Non-pigmented ciliary epithelial cell (primary cell): ENCODE data around the gene SELENOT.
A peak's percentile ranks its signal among the peaks of the same experiment; 100 is the strongest.
"Not testable (repeated sequence)": the region's sequence is repeated elsewhere in the genome, so short reads cannot be mapped to it uniquely, and the experiment has no call there.

Source experiments
- DNase-seq: peaks from one replicate; pipeline ENCODE4 v3.0.0-alpha.2; 2010; ENCODE audit warnings: low read depth

Gene SELENOT

GRCh38 chr3:150603153-150603979, at the start of gene SELENOT:
Gene SELENOT, plus strand, starts transcription at chr3:150603321. Its CDS starts 42 bp downstream, at chr3:150603363.
- DNase-seq, result peak; percentile 80

- no peak for DNase-seq
Observed at GRCh38 chr3:150555859-150556436, 47.2 kb upstream of the SELENOT start.

GRCh38 chr3:150556792-150557191, 46.3 kb upstream of the SELENOT start:
- no peak for DNase-seq

DNA sequence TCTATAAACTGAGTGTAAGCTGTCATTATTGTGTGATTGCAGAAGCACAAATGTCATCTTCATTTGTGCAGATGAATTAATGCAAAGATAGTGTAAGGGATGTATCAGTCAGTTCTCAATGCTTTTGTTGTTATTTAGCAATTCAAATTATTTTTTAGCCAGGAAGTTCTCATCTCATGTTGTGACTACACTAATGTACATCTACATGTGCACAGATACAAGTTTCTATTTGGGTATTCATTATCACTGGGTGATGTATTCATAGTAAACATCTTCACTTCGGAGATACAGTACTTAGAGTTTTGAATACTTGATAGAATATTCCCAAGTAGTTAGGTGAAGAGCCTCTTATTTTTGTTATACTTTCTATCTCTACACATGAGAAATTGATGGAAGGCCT, 45.4 kb upstream of the SELENOT start:
- DNase-seq, result no peak

DNA sequence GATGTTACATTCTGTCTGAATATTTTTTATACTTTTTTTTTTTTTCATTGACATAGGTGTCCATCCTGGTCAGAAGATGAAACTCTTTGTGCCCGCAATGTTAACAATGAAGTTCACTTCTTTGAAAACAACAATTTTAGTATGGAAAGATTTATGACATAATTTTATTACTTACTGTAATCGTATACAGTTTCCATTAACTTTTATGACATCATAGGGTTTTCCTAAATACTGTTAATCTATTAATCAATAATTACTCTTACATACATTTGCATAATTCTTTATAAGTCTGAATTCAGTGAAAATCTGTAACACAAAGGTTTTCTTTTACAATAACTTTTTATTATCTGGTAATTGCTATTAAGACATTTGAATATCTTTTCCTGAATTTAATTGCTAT, 38.9 kb upstream of the SELENOT start:
- no peak for DNase-seq

GRCh38 chr3:150567328-150567727, 35.8 kb upstream of the SELENOT start:
- DNase-seq, result no peak

DNA sequence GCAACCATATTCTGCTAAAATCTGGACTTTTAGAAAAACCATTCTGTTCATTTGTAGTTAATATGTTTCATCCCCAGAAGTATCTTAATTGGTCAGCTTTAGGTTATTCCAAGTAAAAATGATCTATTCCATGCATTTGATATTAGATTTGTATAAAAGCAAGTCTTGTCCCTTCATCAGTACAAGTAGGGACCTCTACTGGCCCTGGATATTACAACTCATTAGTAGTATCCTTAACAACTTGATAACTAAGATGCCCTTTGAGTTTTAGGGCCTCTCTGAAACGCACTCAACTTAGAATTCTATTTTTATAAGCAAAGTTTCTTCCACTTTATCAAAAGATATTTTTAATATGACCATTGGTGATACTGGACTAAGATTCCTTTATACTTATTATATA, 25.3 kb upstream of the SELENOT start:
- DNase-seq, result no peak

DNA sequence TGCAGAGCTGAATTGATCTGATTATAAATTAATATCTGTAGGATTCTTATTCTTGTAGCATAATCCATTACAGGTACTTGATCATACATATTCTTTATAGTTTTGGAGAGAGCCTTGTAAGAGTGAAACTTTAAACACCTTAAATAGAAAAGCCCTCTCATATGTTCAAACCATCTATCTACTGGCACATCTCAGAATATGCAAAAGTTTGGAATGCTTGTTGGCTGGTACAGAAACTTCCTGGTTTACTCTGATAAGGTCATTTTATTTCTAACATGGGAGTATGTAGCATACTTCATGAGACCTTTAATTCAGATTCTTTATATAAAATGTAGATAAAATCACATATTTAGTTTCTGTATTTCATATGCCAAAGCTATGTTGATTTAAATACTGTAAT, 21.9 kb upstream of the SELENOT start:
- no peak for DNase-seq

DNA sequence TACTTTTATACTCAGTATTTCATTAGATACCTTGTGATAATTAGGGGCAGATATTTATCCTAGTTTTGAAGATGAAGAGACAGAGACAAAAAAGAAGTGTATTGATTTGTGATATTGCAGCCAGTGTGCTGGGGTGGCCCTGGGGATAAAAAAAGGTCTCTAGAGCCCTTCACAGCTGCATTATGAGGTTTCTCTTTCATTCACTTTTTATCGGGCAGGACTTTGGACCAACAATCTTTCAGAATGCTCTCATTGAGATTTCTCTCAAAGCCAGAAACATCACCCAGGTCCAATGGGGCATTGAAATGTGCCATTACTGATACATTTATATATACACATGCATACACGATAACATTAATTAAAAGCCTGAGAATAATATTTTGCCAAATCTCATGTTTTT, 20.5 kb upstream of the SELENOT start:
- DNase-seq, result no peak

DNA sequence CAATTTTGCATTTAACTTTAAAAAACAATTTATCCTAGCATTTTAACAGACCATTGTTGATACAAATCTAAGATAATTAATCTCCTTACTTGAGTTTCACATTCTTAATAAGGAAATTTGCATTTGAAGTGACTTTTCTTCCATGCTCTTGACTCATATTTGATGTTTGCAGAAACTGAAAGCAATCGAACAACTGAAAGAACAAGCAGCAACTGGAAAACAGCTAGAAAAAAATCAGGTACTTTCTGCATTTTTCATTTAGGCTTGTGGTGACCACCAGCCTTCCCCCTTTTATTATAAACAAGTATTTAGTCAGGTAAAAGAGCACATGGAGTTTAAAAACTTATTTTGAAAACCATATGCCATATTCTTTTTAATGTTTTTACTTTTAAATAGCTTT, 20.1 kb upstream of the SELENOT start:
- no peak for DNase-seq

GRCh38 chr3:150588027-150588830, 14.9 kb upstream of the SELENOT start:
- no peak for DNase-seq

GRCh38 chr3:150589759-150590158, 13.4 kb upstream of the SELENOT start:
- DNase-seq, result no peak

GRCh38 chr3:150594150-150594549, 9.0 kb upstream of the SELENOT start:
- DNase-seq, result no peak

DNA sequence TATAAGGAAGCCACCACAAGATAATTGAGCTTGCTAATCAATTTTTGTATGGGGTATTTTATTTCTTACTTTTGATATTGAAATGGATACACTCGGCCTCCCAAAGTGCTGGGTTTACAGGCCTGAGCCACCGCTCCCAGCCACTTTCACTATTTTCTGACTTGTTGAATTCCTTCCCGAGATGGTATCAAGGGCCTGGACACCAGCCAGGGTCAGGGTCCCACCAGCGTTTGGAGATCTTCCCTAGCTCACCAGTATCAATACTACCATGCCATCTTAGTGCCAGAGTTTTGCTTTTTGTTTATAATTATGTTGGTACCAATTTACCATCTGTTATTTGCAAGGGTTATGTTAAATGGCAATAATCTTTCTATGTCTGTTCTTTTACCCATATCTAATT, 5.5 kb upstream of the SELENOT start:
- DNase-seq, result no peak

DNA sequence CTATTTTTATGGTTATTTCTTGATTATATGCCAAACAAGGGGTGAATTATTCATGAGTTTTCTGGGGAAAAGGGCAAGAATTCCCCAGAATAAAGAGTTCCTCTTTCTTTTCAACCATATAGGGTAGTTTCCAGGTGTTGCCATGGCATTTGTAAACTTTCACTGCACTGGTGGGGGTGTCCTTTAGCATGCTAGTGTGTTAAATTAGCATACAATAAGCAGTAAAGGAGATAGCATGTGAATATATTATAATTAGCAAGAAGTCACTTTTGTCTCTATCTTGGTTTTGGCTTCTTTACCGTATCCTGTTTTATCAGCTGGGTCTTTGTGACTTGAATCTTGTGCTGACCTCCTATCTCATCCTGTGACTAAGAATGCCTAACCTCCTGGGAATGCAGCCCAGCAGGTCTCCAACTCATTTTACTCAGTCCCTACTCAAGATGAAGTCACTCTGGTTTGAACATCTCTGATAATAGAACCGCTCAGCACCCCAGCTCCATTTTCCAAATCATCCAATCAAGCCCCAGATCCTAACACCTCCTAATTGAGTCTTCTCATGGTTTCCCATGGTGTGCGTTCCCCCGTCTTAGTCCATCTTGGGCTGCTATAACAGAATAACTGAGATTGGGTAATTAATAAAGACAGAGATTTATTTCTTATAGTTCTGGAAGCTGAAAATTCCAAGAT, 3.4 kb upstream of the SELENOT start:
- peak; percentile 49 for DNase-seq

DNA sequence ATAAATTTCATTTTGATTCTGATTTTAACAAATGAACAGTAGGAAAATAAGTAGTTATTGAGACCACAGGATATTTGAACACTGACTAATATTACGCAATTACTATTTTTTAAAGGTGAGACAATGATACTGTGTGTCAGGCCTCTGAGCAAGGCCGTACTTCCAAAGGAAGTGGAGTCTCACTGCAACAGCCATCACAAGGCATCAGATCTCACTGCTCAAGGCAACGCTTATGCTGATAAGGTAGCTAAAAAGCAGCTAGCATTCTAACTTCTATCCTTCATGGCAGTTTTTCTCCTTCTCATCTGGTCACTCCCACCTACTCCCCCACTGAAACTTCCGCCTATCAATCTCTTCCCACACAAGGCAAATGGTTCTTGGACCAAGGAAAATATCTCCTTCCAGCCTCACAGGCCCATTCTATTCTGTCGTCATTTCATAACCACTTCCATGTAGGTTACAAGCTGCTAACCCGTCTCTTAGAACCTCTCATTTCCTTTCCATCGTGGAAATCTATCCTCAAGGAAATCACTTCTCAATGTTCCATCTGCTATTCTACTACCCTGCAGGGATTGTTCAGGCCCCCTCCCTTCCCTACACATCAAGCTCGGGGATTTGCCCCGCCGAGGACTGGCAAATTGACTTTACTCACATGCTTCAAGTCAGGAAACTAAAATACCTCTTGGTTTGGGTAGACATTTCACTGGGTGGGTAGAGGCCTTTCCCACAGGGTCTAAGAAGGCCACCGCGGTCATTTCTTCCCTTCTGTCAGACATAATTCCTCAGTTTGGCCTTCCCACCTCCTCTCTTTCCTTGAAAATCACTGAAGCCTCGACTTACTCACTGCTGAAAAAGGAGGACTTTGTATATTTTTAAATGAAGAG, 2.2 kb upstream of the SELENOT start:
- DNase-seq, result not testable (repeated sequence)

- no peak for DNase-seq
Observed at GRCh38 chr3:150602426-150603152, 532 bp upstream of the SELENOT start.

- DNase-seq, result no peak
Observed at GRCh38 chr3:150603980-150604319, 829 bp downstream of the SELENOT start.

GRCh38 chr3:150605998-150606641, 3.0 kb downstream of the SELENOT start:
- DNase-seq, result no peak
